Endothelial cell (in vitro differentiated cells): ENCODE results near the gene CA12. TPM values are rescaled to one million over a fixed set of nuclear protein-coding genes. Genes with fewer than 3 reads are reported as not detected.

Source experiments
- DNase-seq: peaks from one replicate; pipeline ENCODE4 v3.0.0; 2021; ENCODE audit warnings: low spot score
- H3K27ac Mint-ChIP-seq: one replicate; pipeline ENCODE4 v1.8.0; 2021; ENCODE audit warnings: mixed read lengths, inconsistent platforms; ENCODE audit not compliant: unreplicated experiment
- H3K27me3 Mint-ChIP-seq: one replicate; pipeline ENCODE4 v1.8.0; 2021; ENCODE audit warnings: mild to moderate bottlenecking, moderate library complexity, mixed read lengths, inconsistent platforms; ENCODE audit not compliant: unreplicated experiment
- H3K36me3 Mint-ChIP-seq: one replicate; pipeline ENCODE4 v1.8.0; 2021; ENCODE audit warnings: mild to moderate bottlenecking, low read depth, mixed read lengths, inconsistent platforms; ENCODE audit not compliant: unreplicated experiment
- H3K4me1 Mint-ChIP-seq: one replicate; pipeline ENCODE4 v1.8.0; 2021; ENCODE audit warnings: mild to moderate bottlenecking, mixed read lengths, inconsistent platforms; ENCODE audit not compliant: unreplicated experiment
- H3K4me3 Mint-ChIP-seq: one replicate; pipeline ENCODE4 v1.8.0; 2021; ENCODE audit warnings: mild to moderate bottlenecking, mixed read lengths, inconsistent platforms; ENCODE audit not compliant: unreplicated experiment
- H3K9me3 Mint-ChIP-seq: one replicate; pipeline ENCODE4 v1.8.0; 2021; ENCODE audit warnings: mixed read lengths, inconsistent platforms; ENCODE audit not compliant: unreplicated experiment
- total RNA-seq: library from RNA; stranded (reverse); fragmentation: NEBNext Ultra II Directional; extraction: Animal tissue kit (Norgen Biotek cat#: 25700); gene quantifications from one replicate; pipeline ENCODE4 v1.2.1, GENCODE V29; 2021; ENCODE audit not compliant: unreplicated experiment
- TF ChIP-seq, protein P1 (sequence below): fragments of 200-600 bp; sonication (generic); IDR thresholded peaks from one replicate; pipeline ENCODE4 v1.5.0; 2021; ENCODE audit warnings: antibody characterized with exemption; ENCODE audit not compliant: unreplicated experiment

CA12 gene
- total RNA-seq, 1 donor from 2014 or later, result 0.44 TPM

DNA sequence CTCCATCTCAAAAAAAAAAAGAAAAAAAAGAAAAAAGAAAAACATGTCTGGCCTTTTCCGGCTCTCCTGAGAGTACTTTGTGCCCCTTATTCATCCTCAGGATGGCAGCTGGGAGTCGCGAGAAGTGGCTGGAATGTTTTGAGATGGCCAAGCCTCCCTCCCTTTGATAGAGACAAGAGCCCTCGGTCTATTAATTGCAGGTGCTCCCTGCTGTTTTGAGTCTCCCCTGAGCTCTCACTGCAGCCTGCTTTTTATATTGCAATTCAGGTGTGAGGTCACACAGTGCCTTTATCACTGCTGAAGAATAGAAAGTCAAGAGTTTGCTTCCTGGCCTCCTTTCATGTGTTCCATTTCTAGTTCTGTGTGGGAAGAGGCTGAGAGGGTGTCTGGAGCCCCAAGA, 10.9 kb downstream of the CA12 start:
- peaks cover 3% of the 10 kb centered on the region for H3K4me1 Mint-ChIP-seq
- peaks cover 4% of the 10 kb centered on the region for H3K36me3 Mint-ChIP-seq
- H3K4me3 Mint-ChIP-seq, result no peak overlapping the region
- no peaks in the 10 kb centered on the region for H3K9me3 Mint-ChIP-seq
- H3K27me3 Mint-ChIP-seq, result peaks cover 7% of the 10 kb centered on the region
- TF ChIP-seq, protein P1, sequence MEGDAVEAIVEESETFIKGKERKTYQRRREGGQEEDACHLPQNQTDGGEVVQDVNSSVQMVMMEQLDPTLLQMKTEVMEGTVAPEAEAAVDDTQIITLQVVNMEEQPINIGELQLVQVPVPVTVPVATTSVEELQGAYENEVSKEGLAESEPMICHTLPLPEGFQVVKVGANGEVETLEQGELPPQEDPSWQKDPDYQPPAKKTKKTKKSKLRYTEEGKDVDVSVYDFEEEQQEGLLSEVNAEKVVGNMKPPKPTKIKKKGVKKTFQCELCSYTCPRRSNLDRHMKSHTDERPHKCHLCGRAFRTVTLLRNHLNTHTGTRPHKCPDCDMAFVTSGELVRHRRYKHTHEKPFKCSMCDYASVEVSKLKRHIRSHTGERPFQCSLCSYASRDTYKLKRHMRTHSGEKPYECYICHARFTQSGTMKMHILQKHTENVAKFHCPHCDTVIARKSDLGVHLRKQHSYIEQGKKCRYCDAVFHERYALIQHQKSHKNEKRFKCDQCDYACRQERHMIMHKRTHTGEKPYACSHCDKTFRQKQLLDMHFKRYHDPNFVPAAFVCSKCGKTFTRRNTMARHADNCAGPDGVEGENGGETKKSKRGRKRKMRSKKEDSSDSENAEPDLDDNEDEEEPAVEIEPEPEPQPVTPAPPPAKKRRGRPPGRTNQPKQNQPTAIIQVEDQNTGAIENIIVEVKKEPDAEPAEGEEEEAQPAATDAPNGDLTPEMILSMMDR, result no peak
- DNase-seq, result no peak
- H3K27ac Mint-ChIP-seq, result no peak overlapping the region

DNA sequence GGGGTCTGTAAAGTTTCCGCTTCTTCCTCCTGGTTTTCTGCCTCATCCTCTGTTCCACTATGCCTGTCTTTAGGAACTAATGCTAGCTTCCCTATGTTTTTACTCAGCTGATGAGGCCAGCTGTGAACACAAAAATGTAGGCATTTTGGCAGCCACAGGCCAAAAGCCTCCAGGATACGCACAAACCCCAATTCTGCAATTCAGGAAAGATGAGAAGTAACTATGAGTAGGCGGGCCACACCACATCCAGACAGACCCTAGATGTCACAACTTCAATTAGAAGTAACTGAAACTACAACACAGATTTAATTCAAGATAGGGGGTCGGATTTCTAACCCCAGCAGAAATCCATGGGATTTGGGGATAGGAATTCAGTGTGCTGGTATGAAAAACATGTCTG, 11.9 kb downstream of the CA12 start:
- Mint-ChIP-seq H3K4me3 (no peak overlapping the region), H3K4me1 (peaks cover 5% of the 10 kb centered on the region), H3K9me3 (no peaks in the 10 kb centered on the region), H3K27me3 (peaks cover 10% of the 10 kb centered on the region), H3K27ac (no peak overlapping the region), H3K36me3 (peaks cover 5% of the 10 kb centered on the region)
- TF ChIP-seq, protein P1, result no peak
- no peak for DNase-seq

DNA sequence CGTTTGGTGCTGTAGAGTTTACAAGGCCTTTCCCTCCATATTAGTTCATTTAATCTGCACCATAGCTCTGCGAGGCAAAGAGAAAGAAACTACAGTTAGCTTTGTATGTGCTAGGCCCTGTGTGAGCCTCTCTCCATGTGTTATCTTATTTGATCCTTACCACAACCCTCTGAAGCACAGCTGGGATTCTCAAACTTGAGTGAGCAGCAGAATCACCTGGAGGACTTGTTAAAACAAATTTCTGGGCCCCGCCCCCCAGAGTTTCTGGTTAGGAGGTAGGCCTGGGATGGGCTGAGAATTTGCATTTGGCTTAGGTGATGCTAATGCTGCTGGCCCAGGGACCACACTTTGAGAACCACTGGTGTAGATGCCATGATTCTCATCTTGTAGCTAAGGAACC, 12.3 kb downstream of the CA12 start:
- no peak overlapping the region for H3K27ac Mint-ChIP-seq
- H3K4me3 Mint-ChIP-seq, result no peak overlapping the region
- H3K36me3 Mint-ChIP-seq, result peaks cover 7% of the 10 kb centered on the region
- H3K4me1 Mint-ChIP-seq, result peaks cover 5% of the 10 kb centered on the region
- peaks cover 10% of the 10 kb centered on the region for H3K27me3 Mint-ChIP-seq
- TF ChIP-seq, protein P1, result no peak
- no peaks in the 10 kb centered on the region for H3K9me3 Mint-ChIP-seq
- no peak for DNase-seq

DNA sequence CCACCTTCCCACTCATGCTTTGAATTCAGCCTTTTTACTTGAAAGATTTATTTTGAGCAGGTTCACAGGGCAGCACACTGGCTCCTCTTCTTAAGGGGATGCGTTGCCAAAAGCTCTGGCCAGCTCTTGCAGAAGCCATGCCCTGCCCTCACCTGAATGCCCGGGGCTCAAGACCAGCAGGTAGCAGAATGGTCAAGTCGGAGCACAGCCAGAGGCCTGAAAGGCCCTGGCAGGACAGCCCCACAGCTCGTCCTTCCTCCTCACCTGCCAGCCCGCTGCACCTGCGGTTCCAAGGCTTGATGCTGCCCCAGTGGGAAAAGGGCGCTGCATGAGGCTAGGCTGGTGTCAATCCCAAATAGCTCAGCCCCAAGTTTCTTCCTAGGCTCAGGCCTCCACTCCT, 13.1 kb downstream of the CA12 start:
- DNase-seq, result no peak
- TF ChIP-seq, protein P1, result no peak
- H3K4me1 Mint-ChIP-seq, result peaks cover 5% of the 10 kb centered on the region
- no peak overlapping the region for H3K4me3 Mint-ChIP-seq
- peaks cover 7% of the 10 kb centered on the region for H3K27me3 Mint-ChIP-seq
- H3K27ac Mint-ChIP-seq, result no peak overlapping the region
- H3K36me3 Mint-ChIP-seq, result peaks cover 7% of the 10 kb centered on the region
- H3K9me3 Mint-ChIP-seq, result no peaks in the 10 kb centered on the region

DNA sequence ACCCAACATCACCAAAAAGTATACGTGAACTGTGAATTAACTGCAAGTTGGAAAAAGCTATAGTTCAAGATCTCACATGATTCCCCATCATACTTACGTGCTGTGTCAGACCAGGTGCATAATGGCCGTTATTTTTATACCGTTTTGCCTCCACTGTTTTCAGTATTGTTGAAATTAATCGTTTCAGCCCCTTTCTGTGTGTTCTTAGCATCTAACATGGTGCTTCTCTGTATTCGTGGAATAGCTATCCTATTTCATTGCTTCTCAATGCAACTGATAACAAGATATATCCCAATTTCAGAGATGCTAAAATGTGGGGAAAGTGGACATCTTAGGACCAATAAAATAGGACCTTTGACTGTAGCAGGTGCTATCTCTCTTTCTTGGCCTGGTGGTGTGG, 13.7 kb downstream of the CA12 start:
- peaks cover 7% of the 10 kb centered on the region for H3K36me3 Mint-ChIP-seq
- H3K4me3 Mint-ChIP-seq, result no peak overlapping the region
- no peak for DNase-seq
- H3K4me1 Mint-ChIP-seq, result peaks cover 5% of the 10 kb centered on the region
- TF ChIP-seq, protein P1, result no peak
- H3K9me3 Mint-ChIP-seq, result no peaks in the 10 kb centered on the region
- no peak overlapping the region for H3K27ac Mint-ChIP-seq
- H3K27me3 Mint-ChIP-seq, result peaks cover 7% of the 10 kb centered on the region
